Measurements from ENCODE around the gene MIDN. TPM values are rescaled to one million over a fixed set of nuclear protein-coding genes. Genes with fewer than 3 reads are reported as not detected.

The MIDN gene
- total and polyA plus RNA-seq, 3 donors from 2014 or later: 30.3 to 42.4 (median 38.2) TPM

GRCh38 chr19:1224047-1224825, 24.1 kb upstream of the MIDN start:
- no peak overlapping the region for H3K4me3 ChIP-seq
- TF ChIP-seq CTCF (IDR thresholded peaks at IDR 0.05): no peak
- TF ChIP-seq POLR2A (IDR thresholded peaks at IDR 0.05): no peak
- intact Hi-C loops (cut with DNase I; ENCODE audit: low total_unique reads): no loop called here
- WGBS, 2 donors: 94 to 96% methylated on average over 6 of the region's 16 CpGs
- H3K9me3 ChIP-seq: no peaks in the 10 kb centered on the region
- no peak for DNase-seq
- H3K36me3 ChIP-seq (ENCODE audit: low read depth, missing control alignments): no peaks in the 10 kb centered on the region
- H3K4me1 ChIP-seq: peaks cover 17% of the 10 kb centered on the region
- H3K27ac ChIP-seq: no peak overlapping the region
- no peaks in the 10 kb centered on the region for H3K27me3 ChIP-seq

GRCh38 chr19:1224847-1225246, 23.5 kb upstream of the MIDN start:
- DNase-seq: no peak
- peaks cover 17% of the 10 kb centered on the region for H3K4me1 ChIP-seq
- H3K4me3 ChIP-seq: no peak overlapping the region
- WGBS, 2 donors: 90 to 97% methylated on average over 11 to 16 of the region's 16 CpGs
- intact Hi-C loops (cut with DNase I; ENCODE audit: low total_unique reads): no loop called here
- no peaks in the 10 kb centered on the region for H3K27me3 ChIP-seq
- no peaks in the 10 kb centered on the region for H3K9me3 ChIP-seq
- no peak overlapping the region for H3K27ac ChIP-seq
- H3K36me3 ChIP-seq (ENCODE audit: low read depth, missing control alignments): no peaks in the 10 kb centered on the region
- TF ChIP-seq POLR2A (IDR thresholded peaks at IDR 0.05) (no peak), CTCF (IDR thresholded peaks at IDR 0.05) (no peak)

GRCh38 chr19:1225440-1226226, 22.8 kb upstream of the MIDN start:
- H3K4me3 ChIP-seq: no peak overlapping the region
- no peak for TF ChIP-seq POLR2A (IDR thresholded peaks at IDR 0.05)
- no peak for TF ChIP-seq CTCF (IDR thresholded peaks at IDR 0.05)
- no peaks in the 10 kb centered on the region for H3K27me3 ChIP-seq
- H3K9me3 ChIP-seq: no peaks in the 10 kb centered on the region
- H3K36me3 ChIP-seq (ENCODE audit: low read depth, missing control alignments): no peaks in the 10 kb centered on the region
- no peak overlapping the region for H3K27ac ChIP-seq
- DNase-seq: no peak
- intact Hi-C loops (cut with DNase I; ENCODE audit: low total_unique reads): no loop called here
- H3K4me1 ChIP-seq: peaks cover 17% of the 10 kb centered on the region
- WGBS, 2 donors: 79 to 87% methylated on average over 6 to 15 of the region's 29 CpGs

GRCh38 chr19:1226227-1226518, 22.2 kb upstream of the MIDN start:
- intact Hi-C loops (cut with DNase I; ENCODE audit: low total_unique reads): no loop called here
- H3K4me3 ChIP-seq: no peak overlapping the region
- H3K4me1 ChIP-seq: peaks cover 16% of the 10 kb centered on the region
- no peaks in the 10 kb centered on the region for H3K27me3 ChIP-seq
- WGBS, 2 donors: 84% methylated on average over 11 of the region's 11 CpGs; no CpG with 5 or more reads in 1 of the 2 donors
- no peaks in the 10 kb centered on the region for H3K36me3 ChIP-seq (ENCODE audit: low read depth, missing control alignments)
- no peak for TF ChIP-seq POLR2A (IDR thresholded peaks at IDR 0.05)
- TF ChIP-seq CTCF (IDR thresholded peaks at IDR 0.05): no peak
- H3K27ac ChIP-seq: no peak overlapping the region
- no peaks in the 10 kb centered on the region for H3K9me3 ChIP-seq
- DNase-seq: no peak
